GM19372 (cell line): ENCODE data around the gene INTU.
"Not testable (repeated sequence)": the region's sequence is repeated elsewhere in the genome, so short reads cannot be mapped to it uniquely, and the experiment has no call there.

Experiments
- ATAC-seq: cut with Tn5 transposase; IDR thresholded peaks from one replicate; pipeline ENCODE4 v1.9.1; 2021; ENCODE audit warnings: mild to moderate bottlenecking, low read depth, moderate library complexity; ENCODE audit not compliant: unreplicated experiment

INTU gene

GRCh38 chr4:127632420-127633403, at the start of gene INTU:
Gene INTU, plus strand, starts transcription at chr4:127632957. Its CDS starts 78 bp downstream, at chr4:127633035.
- peak; percentile 98 for ATAC-seq

GRCh38 chr4:127586496-127586895, 46.3 kb upstream of the INTU start:
- ATAC-seq, result not testable (repeated sequence)

GRCh38 chr4:127586922-127587571, 45.7 kb upstream of the INTU start:
- ATAC-seq, result peak; percentile 99

- not testable (repeated sequence) for ATAC-seq
These were observed 43.6 kb upstream of the INTU start for GRCh38 chr4:127589153-127589552.

GRCh38 chr4:127598656-127599055, 34.1 kb upstream of the INTU start:
- ATAC-seq, result no peak

- ATAC-seq, result no peak
These were observed 31.7 kb upstream of the INTU start for GRCh38 chr4:127601029-127601428.

GRCh38 chr4:127604949-127605709, 27.6 kb upstream of the INTU start:
- no peak for ATAC-seq

- ATAC-seq, result no peak
These were observed 25.9 kb upstream of the INTU start for GRCh38 chr4:127606823-127607222.

GRCh38 chr4:127609484-127609883, 23.3 kb upstream of the INTU start:
- ATAC-seq, result no peak

- ATAC-seq, result no peak
These were observed 22.3 kb upstream of the INTU start for GRCh38 chr4:127610488-127610887.

GRCh38 chr4:127616898-127617297, 15.9 kb upstream of the INTU start:
- ATAC-seq, result no peak

GRCh38 chr4:127618427-127618826, 14.3 kb upstream of the INTU start:
- ATAC-seq, result no peak

- no peak for ATAC-seq
These were observed 10.2 kb upstream of the INTU start for GRCh38 chr4:127622621-127622920.

- peak; percentile 49 for ATAC-seq
These were observed 9.6 kb upstream of the INTU start for GRCh38 chr4:127622921-127623796.

GRCh38 chr4:127623797-127624083, 9.0 kb upstream of the INTU start:
- peak; percentile 8 for ATAC-seq

- ATAC-seq, result no peak
These were observed 8.6 kb upstream of the INTU start for GRCh38 chr4:127624173-127624572.

- no peak for ATAC-seq
These were observed 3.4 kb upstream of the INTU start for GRCh38 chr4:127629371-127629770.

- no peak for ATAC-seq
These were observed 2.6 kb upstream of the INTU start for GRCh38 chr4:127630152-127630551.

- no peak for ATAC-seq
These were observed 1.3 kb upstream of the INTU start for GRCh38 chr4:127631420-127631819.

GRCh38 chr4:127634181-127634580, 1.4 kb downstream of the INTU start:
- ATAC-seq, result no peak
